Esophagus muscularis mucosa (tissue), 3 donors: ENCODE measurements around the gene SLC12A7.

Experiments
- POLR2A ChIP-seq: fragments of 450-650 bp; IDR thresholded peaks from one replicate; pipeline ENCODE4 v1.6.1; 2017; ENCODE audit warnings: antibody characterized with exemption, moderate library complexity, mild to moderate bottlenecking, low read depth
- TF ChIP-seq, protein P1 (sequence below), 3 experiments: fragments of 200-600 bp in 2 of 3; fragments of 450-650 bp in 1 of 3; sonication (generic) in 2 of 3; IDR thresholded peaks; one replicate each; pipeline ENCODE4 v1.5.1; 2017 to 2019; ENCODE audit warnings: antibody characterized with exemption in 3 of 3, mild to moderate bottlenecking in 2 of 3, moderate library complexity in 1 of 3

DNA sequence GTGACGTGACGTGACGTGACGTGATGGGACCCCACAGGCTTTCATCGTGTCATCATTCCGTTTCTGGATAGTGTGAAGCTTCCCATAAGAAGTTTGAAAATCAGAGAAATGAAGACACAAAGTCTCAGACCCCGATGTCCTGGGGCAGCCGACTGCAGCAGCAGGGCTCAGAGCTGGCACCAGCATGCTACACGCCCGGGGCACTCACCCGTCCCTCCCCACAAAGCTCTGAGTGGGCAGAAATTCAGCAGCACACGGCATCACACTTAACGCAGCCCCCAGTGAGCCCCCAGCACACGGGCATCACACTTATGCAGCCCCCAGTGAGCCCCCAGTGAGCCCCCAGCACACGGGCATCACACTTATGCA is 42.2 kb downstream of the SLC12A7 start:
- TF ChIP-seq, protein P1, sequence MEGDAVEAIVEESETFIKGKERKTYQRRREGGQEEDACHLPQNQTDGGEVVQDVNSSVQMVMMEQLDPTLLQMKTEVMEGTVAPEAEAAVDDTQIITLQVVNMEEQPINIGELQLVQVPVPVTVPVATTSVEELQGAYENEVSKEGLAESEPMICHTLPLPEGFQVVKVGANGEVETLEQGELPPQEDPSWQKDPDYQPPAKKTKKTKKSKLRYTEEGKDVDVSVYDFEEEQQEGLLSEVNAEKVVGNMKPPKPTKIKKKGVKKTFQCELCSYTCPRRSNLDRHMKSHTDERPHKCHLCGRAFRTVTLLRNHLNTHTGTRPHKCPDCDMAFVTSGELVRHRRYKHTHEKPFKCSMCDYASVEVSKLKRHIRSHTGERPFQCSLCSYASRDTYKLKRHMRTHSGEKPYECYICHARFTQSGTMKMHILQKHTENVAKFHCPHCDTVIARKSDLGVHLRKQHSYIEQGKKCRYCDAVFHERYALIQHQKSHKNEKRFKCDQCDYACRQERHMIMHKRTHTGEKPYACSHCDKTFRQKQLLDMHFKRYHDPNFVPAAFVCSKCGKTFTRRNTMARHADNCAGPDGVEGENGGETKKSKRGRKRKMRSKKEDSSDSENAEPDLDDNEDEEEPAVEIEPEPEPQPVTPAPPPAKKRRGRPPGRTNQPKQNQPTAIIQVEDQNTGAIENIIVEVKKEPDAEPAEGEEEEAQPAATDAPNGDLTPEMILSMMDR (IDR thresholded peaks at IDR 0.05) = no peak
- no peak for TF ChIP-seq POLR2A
